ENCODE measurements around the gene ARID1B.

DNA sequence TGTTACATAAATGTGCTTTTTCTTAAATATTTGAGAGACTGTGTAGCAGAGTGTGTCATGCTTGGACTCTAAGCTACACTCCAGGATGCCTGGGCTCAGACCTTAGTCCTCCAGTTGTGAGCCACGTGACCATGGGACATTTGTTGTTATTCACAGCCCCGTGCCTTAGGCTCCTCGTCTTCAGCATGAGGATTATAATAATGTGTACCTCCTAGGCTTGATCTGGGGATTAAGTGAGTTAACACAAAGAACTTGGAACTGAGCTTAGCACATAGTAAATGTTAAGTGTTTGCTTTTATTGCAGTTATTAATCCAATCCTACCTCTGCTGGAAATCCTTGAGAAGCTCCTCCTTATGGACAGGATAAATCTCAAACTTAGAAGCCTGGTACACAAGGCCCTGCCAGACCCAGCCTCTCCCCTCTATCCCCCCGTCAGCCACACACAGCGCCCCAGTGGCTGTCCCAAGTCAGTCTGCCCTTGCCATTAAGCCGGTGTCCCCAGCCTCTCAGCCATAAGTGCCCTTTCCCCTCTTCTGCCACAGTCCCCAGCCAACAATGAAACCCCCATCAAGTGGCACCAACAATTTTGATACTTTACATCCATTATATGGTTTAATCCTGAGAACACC lies 368.6 kb downstream of the ARID1B start:
- no peak for TF ChIP-seq TAF1 (IDR thresholded peaks at IDR 0.05; ENCODE audit: control insufficient read depth, extremely low read depth, insufficient read depth, low read length, severe bottlenecking)
- TF ChIP-seq NCOA2 (IDR thresholded peaks at IDR 0.05; ENCODE audit: partially characterized antibody in 2 of 2): no peak
- no peak for TF ChIP-seq ZNF384 (IDR thresholded peaks at IDR 0.05; ENCODE audit: low read depth, low read length)
- no peak for TF ChIP-seq SREBF1 (IDR thresholded peaks at IDR 0.05; ENCODE audit: borderline replicate concordance, low read depth, low read length)
- TF ChIP-seq SMC3 (conservative IDR thresholded peaks at IDR 0.05; ENCODE audit: insufficient read depth, low read depth, low read length): no peak
- TF ChIP-seq, protein P1, sequence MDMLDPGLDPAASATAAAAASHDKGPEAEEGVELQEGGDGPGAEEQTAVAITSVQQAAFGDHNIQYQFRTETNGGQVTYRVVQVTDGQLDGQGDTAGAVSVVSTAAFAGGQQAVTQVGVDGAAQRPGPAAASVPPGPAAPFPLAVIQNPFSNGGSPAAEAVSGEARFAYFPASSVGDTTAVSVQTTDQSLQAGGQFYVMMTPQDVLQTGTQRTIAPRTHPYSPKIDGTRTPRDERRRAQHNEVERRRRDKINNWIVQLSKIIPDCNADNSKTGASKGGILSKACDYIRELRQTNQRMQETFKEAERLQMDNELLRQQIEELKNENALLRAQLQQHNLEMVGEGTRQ (CRISPR knock-in tag; IDR thresholded peaks at IDR 0.05): no peak
- no peak for TF ChIP-seq CBFB (CRISPR knock-in tag; IDR thresholded peaks at IDR 0.05)
- TF ChIP-seq, protein P2, sequence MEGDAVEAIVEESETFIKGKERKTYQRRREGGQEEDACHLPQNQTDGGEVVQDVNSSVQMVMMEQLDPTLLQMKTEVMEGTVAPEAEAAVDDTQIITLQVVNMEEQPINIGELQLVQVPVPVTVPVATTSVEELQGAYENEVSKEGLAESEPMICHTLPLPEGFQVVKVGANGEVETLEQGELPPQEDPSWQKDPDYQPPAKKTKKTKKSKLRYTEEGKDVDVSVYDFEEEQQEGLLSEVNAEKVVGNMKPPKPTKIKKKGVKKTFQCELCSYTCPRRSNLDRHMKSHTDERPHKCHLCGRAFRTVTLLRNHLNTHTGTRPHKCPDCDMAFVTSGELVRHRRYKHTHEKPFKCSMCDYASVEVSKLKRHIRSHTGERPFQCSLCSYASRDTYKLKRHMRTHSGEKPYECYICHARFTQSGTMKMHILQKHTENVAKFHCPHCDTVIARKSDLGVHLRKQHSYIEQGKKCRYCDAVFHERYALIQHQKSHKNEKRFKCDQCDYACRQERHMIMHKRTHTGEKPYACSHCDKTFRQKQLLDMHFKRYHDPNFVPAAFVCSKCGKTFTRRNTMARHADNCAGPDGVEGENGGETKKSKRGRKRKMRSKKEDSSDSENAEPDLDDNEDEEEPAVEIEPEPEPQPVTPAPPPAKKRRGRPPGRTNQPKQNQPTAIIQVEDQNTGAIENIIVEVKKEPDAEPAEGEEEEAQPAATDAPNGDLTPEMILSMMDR (IDR thresholded peaks at IDR 0.05 in 2 of 3, conservative IDR thresholded peaks at IDR 0.05 in 1 of 3; ENCODE audit: insufficient read depth in 2 of 3, low read depth in 1 of 3, low read length in 3 of 3): no peak
- TF ChIP-seq, protein P3, sequence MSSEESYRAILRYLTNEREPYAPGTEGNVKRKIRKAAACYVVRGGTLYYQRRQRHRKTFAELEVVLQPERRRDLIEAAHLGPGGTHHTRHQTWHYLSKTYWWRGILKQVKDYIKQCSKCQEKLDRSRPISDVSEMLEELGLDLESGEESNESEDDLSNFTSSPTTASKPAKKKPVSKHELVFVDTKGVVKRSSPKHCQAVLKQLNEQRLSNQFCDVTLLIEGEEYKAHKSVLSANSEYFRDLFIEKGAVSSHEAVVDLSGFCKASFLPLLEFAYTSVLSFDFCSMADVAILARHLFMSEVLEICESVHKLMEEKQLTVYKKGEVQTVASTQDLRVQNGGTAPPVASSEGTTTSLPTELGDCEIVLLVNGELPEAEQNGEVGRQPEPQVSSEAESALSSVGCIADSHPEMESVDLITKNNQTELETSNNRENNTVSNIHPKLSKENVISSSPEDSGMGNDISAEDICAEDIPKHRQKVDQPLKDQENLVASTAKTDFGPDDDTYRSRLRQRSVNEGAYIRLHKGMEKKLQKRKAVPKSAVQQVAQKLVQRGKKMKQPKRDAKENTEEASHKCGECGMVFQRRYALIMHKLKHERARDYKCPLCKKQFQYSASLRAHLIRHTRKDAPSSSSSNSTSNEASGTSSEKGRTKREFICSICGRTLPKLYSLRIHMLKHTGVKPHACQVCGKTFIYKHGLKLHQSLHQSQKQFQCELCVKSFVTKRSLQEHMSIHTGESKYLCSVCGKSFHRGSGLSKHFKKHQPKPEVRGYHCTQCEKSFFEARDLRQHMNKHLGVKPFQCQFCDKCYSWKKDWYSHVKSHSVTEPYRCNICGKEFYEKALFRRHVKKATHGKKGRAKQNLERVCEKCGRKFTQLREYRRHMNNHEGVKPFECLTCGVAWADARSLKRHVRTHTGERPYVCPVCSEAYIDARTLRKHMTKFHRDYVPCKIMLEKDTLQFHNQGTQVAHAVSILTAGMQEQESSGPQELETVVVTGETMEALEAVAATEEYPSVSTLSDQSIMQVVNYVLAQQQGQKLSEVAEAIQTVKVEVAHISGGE (CRISPR knock-in tag; IDR thresholded peaks at IDR 0.05): no peak
- TF ChIP-seq, protein P4, sequence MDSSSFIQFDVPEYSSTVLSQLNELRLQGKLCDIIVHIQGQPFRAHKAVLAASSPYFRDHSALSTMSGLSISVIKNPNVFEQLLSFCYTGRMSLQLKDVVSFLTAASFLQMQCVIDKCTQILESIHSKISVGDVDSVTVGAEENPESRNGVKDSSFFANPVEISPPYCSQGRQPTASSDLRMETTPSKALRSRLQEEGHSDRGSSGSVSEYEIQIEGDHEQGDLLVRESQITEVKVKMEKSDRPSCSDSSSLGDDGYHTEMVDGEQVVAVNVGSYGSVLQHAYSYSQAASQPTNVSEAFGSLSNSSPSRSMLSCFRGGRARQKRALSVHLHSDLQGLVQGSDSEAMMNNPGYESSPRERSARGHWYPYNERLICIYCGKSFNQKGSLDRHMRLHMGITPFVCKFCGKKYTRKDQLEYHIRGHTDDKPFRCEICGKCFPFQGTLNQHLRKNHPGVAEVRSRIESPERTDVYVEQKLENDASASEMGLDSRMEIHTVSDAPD (CRISPR knock-in tag; IDR thresholded peaks at IDR 0.05): no peak
- no peak for TF ChIP-seq BHLHE40 (IDR thresholded peaks at IDR 0.05; ENCODE audit: low read length)
- TF ChIP-seq TBL1XR1 (IDR thresholded peaks at IDR 0.05; ENCODE audit: low read length in 2 of 2): no peak
- no peak for TF ChIP-seq HDGF (IDR thresholded peaks at IDR 0.05)
